Kidney (tissue), 14 donors: Measurements from ENCODE around the gene ADARB1. TPM values are rescaled to one million over a fixed set of nuclear protein-coding genes. Genes with fewer than 3 reads are reported as not detected.
A peak's percentile ranks its signal among the peaks of the same experiment; 100 is the strongest.

ENCODE experiments used
- DNase-seq, 5 donors: peaks; one replicate each; pipeline ENCODE4 v3.0.0-alpha.2; 2013 to 2020
- FAIRE-seq: peaks from 2 replicates; lab custom pipeline; 2012; peaks lifted over from hg19 to GRCh38; lab: Jason Lieb, UNC
- H3K27ac ChIP-seq, 2 donors: one replicate each; pipeline ENCODE4 v1.7.0; 2013; ENCODE audit warnings: low read depth in 2 of 2, low read length in 2 of 2, inconsistent platforms in 1 of 2
- H3K27me3 ChIP-seq: one replicate; pipeline ENCODE4 v1.7.1; 2013; ENCODE audit warnings: low read length, inconsistent platforms; ENCODE audit not compliant: control insufficient read depth, insufficient read depth
- H3K36me3 ChIP-seq, 3 donors: one replicate each; pipeline versions ENCODE4 v1.7.0 to v1.7.1; 2013; ENCODE audit warnings: low read length in 3 of 3, control low read depth in 1 of 3, inconsistent platforms in 1 of 3; ENCODE audit not compliant: insufficient read depth in 3 of 3, control insufficient read depth in 2 of 3
- H3K4me1 ChIP-seq, 3 donors: one replicate each; pipeline versions ENCODE4 v1.7.0 to v1.7.1; 2013; ENCODE audit warnings: low read length in 3 of 3, inconsistent platforms in 1 of 3, low read depth in 1 of 3; ENCODE audit not compliant: control insufficient read depth in 2 of 3, insufficient read depth in 2 of 3
- H3K4me3 ChIP-seq, 3 donors: one replicate each; pipeline versions ENCODE4 v1.7.0 to v1.8.1; 2013; ENCODE audit warnings: low read length in 3 of 3, control low read depth in 1 of 3, inconsistent platforms in 1 of 3
- H3K9ac ChIP-seq, 3 donors: one replicate each; pipeline versions ENCODE4 v1.7.0 to v1.7.1; 2013; ENCODE audit warnings: low read length in 3 of 3, control low read depth in 1 of 3, inconsistent platforms in 1 of 3
- H3K9me3 ChIP-seq, 3 donors: one replicate each; pipeline versions ENCODE4 v1.7.0 to v1.7.1; 2013; ENCODE audit warnings: low read length in 3 of 3, control low read depth in 1 of 3, inconsistent platforms in 1 of 3; ENCODE audit not compliant: control insufficient read depth in 2 of 3, insufficient read depth in 1 of 3
- CTCF ChIP-seq: IDR thresholded peaks from 3 replicates; pipeline ENCODE4 v1.5.1; 2012; ENCODE audit warnings: mild to moderate bottlenecking, moderate library complexity, borderline replicate concordance; ENCODE audit not compliant: insufficient read depth; ENCODE audit errors: extremely low read depth
- intact Hi-C: fragments of 100-400 bp; cut with DNase I; formaldehyde crosslinking; loops from one replicate; pipeline ENCODE4 v1.11.1; 2022
- polyA plus RNA-seq: library from polyadenylated mRNA; stranded (reverse); fragments of 350-450 nt; fragmentation: Illumina TruSeq; extraction: RNeasy Lipid Tissue Mini Kit (QIAGEN cat#74804); gene quantifications from one replicate; pipeline ENCODE4 v1.2.3, GENCODE V29; 2014; ENCODE audit warnings: low read depth, low replicate concordance; ENCODE audit not compliant: insufficient read depth
- total RNA-seq: library from RNA; stranded (reverse); fragmentation: NEBNext Ultra II Directional; extraction: Animal tissue kit (Norgen Biotek cat#: 25700); gene quantifications from one replicate; pipeline ENCODE4 v1.2.1, GENCODE V29; 2021
- donor health status: control.
- donor health status: control.
- donor health status: control.
- donor health status: control.
- donor health status: control.
- donor health status: DM: yes; HTN: yes; CAD: no.
- donor health status: Normal renal cell carcinoma (clear cell type).

Gene ADARB1
- total and polyA plus RNA-seq, 2 donors from 2014 or later: 6.7 to 34.9 TPM

GRCh38 chr21:45108034-45108790 lies 33.8 kb downstream of the ADARB1 start:
- Histone ChIP-seq H3K4me1 (peaks cover 0 to 21% (median 7%) of the 10 kb centered on the region in 3 donors), H3K4me3 (no peak overlapping the region), H3K27me3 (no peaks in the 10 kb centered on the region), H3K36me3 (no peaks in the 10 kb centered on the region), H3K9ac (no peak overlapping the region), H3K9me3 (no peaks in the 10 kb centered on the region), H3K27ac (no peak overlapping the region)
- intact Hi-C loops: no loop called here
- TF ChIP-seq CTCF: no peak
- FAIRE-seq (no peak), DNase-seq (no peak)

- FAIRE-seq (no peak), DNase-seq (no peak)
- peak overlapping the region in 1 of 3 donors; percentile 23 for H3K4me3 ChIP-seq
- TF ChIP-seq CTCF: no peak
- no peak overlapping the region for H3K27ac ChIP-seq
- H3K36me3 ChIP-seq: no peaks in the 10 kb centered on the region
- H3K9me3 ChIP-seq: no peaks in the 10 kb centered on the region
- no peak overlapping the region for H3K9ac ChIP-seq
- intact Hi-C loops: no loop called here
- H3K4me1 ChIP-seq: peaks cover 0 to 18% (median 0%) of the 10 kb centered on the region in 3 donors
- no peaks in the 10 kb centered on the region for H3K27me3 ChIP-seq
These were observed 34.7 kb downstream of the ADARB1 start for GRCh38 chr21:45108808-45109781.

- intact Hi-C loops: no loop called here
- H3K36me3 ChIP-seq: no peaks in the 10 kb centered on the region
- no peaks in the 10 kb centered on the region for H3K27me3 ChIP-seq
- peak overlapping the region in 1 of 3 donors; percentile 23 for H3K4me3 ChIP-seq
- H3K4me1 ChIP-seq: peaks cover 0 to 12% (median 0%) of the 10 kb centered on the region in 3 donors
- H3K9me3 ChIP-seq: no peaks in the 10 kb centered on the region
- no peak overlapping the region for H3K27ac ChIP-seq
- no peak for TF ChIP-seq CTCF
- DNase-seq (peak in 2 of 5 donors; percentile 50 to 54), FAIRE-seq (no peak)
- no peak overlapping the region for H3K9ac ChIP-seq
These were observed 35.6 kb downstream of the ADARB1 start for GRCh38 chr21:45109831-45110492.
